ENCODE data around the gene NKX1-1. TPM values are rescaled to one million over a fixed set of nuclear protein-coding genes. Genes with fewer than 3 reads are reported as not detected.
A peak's percentile ranks its signal among the peaks of the same experiment; 100 is the strongest.
"Not testable (repeated sequence)": the region's sequence is repeated elsewhere in the genome, so short reads cannot be mapped to it uniquely, and the experiment has no call there.

The NKX1-1 gene
- total RNA-seq, 2 donors from 2014 or later: not detected

DNA sequence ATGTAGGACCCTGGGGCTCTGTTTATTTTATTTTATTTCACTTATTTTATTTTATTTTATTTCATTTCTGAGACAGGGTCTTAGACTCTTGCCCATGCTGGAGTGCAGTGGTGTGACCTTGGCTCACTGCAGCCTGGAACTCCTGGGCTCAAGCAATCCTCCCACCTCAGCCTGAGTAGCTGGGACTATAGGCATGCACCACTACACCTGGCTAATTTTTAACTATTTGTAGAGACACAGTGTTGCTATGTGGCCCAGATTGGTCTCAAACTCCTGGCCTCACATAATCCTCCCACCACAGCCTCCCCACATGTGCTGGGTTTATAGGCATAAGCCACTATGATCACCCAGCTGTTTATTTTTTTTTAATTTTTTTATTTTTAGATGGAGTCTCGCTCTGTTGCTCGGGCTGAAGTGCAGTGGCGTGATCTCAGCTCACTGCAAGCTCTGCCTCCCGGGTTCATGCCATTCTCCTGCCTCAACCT, 37.5 kb upstream of the NKX1-1 start:
- H3K9me3 Mint-ChIP-seq; DNase-seq (ENCODE audit: low spot score); H3K4me3 Mint-ChIP-seq; ATAC-seq; H3K36me3 Mint-ChIP-seq; H3K4me1 Mint-ChIP-seq (ENCODE audit: low read depth in 2 of 2); H3K27ac Mint-ChIP-seq: not testable (repeated sequence)
- H3K27me3 Mint-ChIP-seq: peaks cover 6 to 18% of the 10 kb centered on the region in 2 donors

DNA sequence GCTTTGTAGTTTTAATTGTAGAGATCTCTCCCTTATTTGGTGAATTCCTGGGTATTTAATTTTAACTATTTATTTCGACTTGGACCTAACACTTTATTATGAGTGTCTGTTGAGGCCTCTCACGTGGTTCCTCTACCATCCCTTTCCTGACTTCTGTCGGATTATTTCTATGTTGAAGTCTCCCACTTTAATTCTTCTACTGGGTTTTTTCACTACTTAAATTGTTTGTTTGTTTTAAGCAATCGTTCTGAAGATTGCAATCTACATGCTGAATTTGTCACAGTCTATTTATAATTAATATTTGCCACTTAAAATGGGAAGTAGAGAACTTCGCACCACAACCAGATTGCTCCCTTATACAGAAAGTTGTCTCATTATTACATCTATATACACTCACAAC, 20.8 kb upstream of the NKX1-1 start:
- H3K27ac Mint-ChIP-seq: no peak overlapping the region
- no peaks in the 10 kb centered on the region for H3K4me1 Mint-ChIP-seq (ENCODE audit: low read depth in 2 of 2)
- no peak overlapping the region for H3K4me3 Mint-ChIP-seq
- H3K9me3 Mint-ChIP-seq: no peaks in the 10 kb centered on the region
- DNase-seq (ENCODE audit: low spot score): no peak
- peaks cover 27 to 31% of the 10 kb centered on the region in 2 donors for H3K27me3 Mint-ChIP-seq
- no peak for ATAC-seq
- H3K36me3 Mint-ChIP-seq: no peaks in the 10 kb centered on the region

DNA sequence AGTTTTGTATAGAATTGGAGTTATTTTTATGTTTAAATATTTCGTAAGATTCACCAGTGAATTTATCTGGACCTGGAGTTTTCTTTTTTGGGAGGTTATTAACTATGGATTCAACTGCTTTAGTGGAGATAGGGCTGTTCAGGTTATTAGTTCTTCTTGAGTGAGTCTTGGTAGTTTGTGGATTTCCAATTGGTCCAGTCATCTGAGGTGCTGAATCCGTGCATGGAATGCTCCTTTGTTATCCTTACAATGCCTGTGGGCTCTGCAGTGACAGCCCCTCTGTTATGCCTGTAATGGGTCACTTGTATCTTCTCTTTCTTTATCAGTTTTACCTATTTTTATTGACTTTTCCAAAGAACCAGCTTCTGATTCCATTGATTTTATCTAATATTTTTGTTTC, 15.4 kb upstream of the NKX1-1 start:
- peaks cover 27 to 40% of the 10 kb centered on the region in 2 donors for H3K27me3 Mint-ChIP-seq
- no peaks in the 10 kb centered on the region for H3K36me3 Mint-ChIP-seq
- no peak overlapping the region for H3K27ac Mint-ChIP-seq
- DNase-seq (ENCODE audit: low spot score) (no peak), ATAC-seq (no peak)
- H3K4me1 Mint-ChIP-seq (ENCODE audit: low read depth in 2 of 2): no peaks in the 10 kb centered on the region
- no peaks in the 10 kb centered on the region for H3K9me3 Mint-ChIP-seq
- H3K4me3 Mint-ChIP-seq: no peak overlapping the region

DNA sequence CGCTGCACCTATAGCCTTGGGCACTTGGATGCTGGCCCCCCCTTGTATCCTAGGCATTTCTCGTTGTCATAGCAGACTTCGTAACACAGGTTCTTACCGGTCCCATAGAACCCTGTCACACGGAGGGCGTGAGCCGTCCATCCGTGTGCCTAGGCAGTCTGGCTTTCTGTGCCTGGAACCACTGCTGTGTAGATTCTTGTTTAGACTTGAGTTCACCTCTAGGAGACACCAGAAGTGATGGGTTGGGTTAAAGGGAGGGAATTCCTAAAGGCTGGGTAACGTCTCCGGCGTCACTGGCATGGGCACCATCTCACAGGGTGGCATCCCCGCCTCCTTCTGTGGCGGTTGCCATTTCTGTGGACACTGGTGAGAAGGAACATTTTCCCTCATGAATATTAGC, 13.5 kb upstream of the NKX1-1 start:
- DNase-seq (ENCODE audit: low spot score): no peak
- H3K9me3 Mint-ChIP-seq: no peaks in the 10 kb centered on the region
- no peaks in the 10 kb centered on the region for H3K36me3 Mint-ChIP-seq
- no peak for ATAC-seq
- H3K4me1 Mint-ChIP-seq (ENCODE audit: low read depth in 2 of 2): no peaks in the 10 kb centered on the region
- peaks cover 32 to 35% of the 10 kb centered on the region in 2 donors for H3K27me3 Mint-ChIP-seq
- no peak overlapping the region for H3K27ac Mint-ChIP-seq
- no peak overlapping the region for H3K4me3 Mint-ChIP-seq

DNA sequence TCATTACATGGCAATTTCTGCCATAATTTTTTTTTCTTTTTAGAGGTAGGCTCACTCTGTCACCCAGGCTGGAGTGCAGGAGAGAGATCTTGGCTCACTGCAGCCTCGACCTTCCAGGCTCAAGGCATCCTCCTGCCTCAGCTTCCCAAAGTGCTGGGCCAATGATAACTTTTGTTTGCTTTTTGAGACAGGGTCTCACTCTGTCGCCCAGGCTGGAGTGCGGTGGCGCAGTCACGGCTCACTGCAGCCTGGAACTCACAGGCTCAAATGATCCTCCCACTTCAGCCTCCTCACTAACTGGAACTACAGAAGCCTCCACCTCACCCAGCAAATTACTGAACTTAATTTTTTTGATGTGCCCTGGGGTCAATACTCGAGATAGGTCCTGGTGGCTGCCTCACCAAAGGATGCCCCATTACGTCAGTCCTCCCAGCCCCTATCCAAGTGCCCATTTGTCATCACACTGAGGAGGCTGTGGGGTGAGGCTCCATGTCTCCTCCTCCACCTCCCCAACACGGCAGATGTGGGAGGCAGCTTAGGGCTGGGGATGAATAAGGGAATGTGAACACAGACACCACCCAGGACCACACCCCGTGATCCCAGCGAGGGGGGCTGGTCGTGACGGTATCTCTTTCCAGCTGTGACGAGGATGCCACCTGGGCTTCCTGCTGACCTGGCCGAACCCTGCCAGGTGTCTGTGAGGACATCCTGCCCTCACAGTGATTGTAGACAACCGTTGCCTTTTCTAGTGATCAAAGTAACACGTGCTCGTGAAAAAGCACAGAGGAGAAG, 12.4 kb upstream of the NKX1-1 start:
- peak; percentile 49 for DNase-seq (ENCODE audit: low spot score)

DNA sequence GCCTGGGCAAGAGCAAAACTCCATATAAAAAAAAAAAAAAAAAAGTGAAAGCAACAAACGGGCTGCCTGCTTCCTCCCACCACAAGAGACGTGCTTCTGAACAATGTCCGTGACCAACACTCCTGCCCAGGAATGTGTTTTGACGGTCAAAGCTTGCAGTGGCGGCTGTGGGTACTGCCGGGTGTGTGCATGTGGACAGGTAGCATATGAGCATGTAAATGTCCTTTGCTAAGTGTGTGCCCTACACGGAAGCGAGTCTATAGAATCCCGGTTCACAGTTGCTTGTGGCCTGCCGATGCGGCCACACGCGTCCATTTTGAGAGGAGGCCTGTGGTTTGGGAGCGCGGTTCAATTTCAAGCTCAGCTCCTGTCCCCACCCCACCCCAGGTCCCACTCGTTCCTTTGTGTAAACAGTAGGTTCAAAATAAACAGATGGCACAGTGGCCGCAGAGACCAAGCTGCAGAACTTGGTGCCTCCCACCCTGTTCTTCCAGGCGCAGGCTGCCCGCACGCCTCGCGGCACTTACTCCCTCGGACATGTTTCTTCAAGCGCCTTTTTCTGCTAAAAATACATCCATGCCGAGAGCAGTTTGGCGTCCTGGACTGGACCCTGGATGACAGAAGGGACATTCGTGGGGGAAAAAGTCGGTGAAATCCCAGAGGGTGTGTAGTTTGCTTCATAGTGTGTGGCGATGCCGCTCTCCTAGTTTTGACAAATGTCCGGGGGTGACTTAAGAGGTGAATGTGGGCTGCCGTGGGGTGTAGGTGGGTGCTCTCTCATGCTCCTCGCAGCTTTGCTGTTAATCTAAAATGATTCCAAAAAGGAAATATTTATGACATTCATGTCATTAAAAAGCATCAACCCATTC, 11.5 kb upstream of the NKX1-1 start:
- Mint-ChIP-seq H3K9me3 (no peaks in the 10 kb centered on the region), H3K27me3 (peaks cover 24 to 28% of the 10 kb centered on the region in 2 donors), H3K36me3 (no peaks in the 10 kb centered on the region), H3K27ac (no peak overlapping the region), H3K4me1 (ENCODE audit: low read depth in 2 of 2) (no peaks in the 10 kb centered on the region), H3K4me3 (no peak overlapping the region)
- peak; percentile 60 for DNase-seq (ENCODE audit: low spot score)
- no peak for ATAC-seq

More for the DNA sequence above, 12.4 kb upstream of the NKX1-1 start:
- Mint-ChIP-seq H3K27me3 (peaks cover 24 to 33% of the 10 kb centered on the region in 2 donors), H3K9me3 (no peaks in the 10 kb centered on the region), H3K4me1 (ENCODE audit: low read depth in 2 of 2) (no peaks in the 10 kb centered on the region), H3K36me3 (no peaks in the 10 kb centered on the region), H3K4me3 (no peak overlapping the region), H3K27ac (no peak overlapping the region)
- ATAC-seq: no peak

DNA sequence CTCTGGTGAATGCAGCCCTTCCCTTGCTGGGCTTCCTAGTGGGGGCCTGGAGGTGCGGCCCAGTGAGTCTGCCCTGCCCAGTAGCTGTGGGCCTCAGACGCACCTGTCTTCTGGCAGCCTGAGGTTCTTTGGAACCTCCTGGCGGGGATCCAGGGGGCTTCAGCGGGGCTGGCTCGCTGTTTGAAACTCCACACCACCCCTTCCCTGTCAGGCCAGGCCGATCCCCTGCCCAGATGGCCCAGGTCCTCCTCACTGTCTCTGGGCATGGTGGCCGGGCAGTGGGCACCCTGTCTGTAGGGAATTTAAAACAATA, 10.7 kb upstream of the NKX1-1 start:
- Mint-ChIP-seq H3K36me3 (no peaks in the 10 kb centered on the region), H3K27me3 (peaks cover 21 to 22% of the 10 kb centered on the region in 2 donors), H3K4me1 (ENCODE audit: low read depth in 2 of 2) (no peaks in the 10 kb centered on the region), H3K9me3 (no peaks in the 10 kb centered on the region), H3K27ac (no peak overlapping the region), H3K4me3 (no peak overlapping the region)
- ATAC-seq: peak in 1 of 2 donors; percentile 37
- no peak for DNase-seq (ENCODE audit: low spot score)

DNA sequence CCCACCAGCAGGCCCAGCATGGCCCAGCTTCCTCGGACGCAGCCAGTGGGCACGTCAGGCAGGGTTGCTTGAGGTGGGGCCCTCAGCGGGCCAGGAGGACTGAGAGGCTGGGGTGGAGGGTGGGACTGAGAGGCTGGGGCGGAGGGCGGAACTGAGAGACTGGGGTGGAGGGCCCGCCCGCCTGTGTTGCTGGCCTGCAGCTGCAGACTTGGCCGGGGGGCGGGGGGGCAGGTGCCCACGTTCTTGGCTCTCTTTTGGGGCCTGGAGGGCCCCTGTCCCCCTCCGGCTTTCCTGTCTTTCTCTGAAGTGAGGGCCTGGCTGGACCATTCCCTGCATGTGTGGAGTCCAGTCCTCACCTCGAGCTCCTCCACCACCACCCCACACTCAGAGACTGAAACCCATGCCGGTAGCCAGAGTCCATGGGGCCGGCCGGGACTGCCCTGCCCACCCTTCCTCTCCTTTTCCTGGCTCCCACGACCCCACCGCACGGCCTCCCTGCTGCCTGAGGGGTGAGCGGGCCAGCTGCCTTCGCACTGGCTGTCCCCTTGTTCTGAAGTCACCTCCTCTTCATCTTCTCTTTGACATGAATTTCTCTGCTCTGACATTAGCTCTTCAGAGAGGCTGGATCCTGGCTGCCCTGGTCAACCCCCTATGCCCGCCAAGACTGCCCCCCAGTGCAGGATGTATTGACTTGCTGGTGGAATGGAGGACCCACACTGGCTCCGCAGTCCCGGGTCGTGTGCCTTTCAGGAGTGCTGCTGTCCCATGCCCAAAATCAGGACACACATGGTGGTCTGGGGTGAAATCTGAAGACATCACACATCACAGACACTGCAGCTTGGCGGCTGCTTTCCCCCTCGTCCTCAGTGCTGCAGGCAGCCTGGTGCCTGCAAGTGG, 10.1 kb upstream of the NKX1-1 start:
- H3K4me3 Mint-ChIP-seq: no peak overlapping the region
- no peaks in the 10 kb centered on the region for H3K9me3 Mint-ChIP-seq
- DNase-seq (ENCODE audit: low spot score) (peak; percentile 55), ATAC-seq (peak in 1 of 2 donors; percentile 26)
- H3K27ac Mint-ChIP-seq: no peak overlapping the region
- H3K4me1 Mint-ChIP-seq (ENCODE audit: low read depth in 2 of 2): no peaks in the 10 kb centered on the region
- no peaks in the 10 kb centered on the region for H3K36me3 Mint-ChIP-seq
- peaks cover 25 to 26% of the 10 kb centered on the region in 2 donors for H3K27me3 Mint-ChIP-seq

DNA sequence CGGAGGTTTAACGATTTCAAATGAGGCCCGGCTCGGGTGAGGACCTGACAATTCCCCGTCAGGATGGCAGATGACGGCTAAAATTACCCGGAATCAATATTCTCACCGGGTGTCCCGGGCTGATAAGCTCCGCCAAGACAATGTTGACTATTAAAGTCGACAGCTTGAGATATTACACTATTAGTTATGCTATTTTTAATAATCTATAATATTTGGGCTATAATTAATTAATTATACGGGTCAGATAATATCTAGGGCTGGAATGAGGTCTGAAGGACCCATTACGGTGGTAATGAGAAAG, 9.4 kb upstream of the NKX1-1 start:
- no peak overlapping the region for H3K27ac Mint-ChIP-seq
- DNase-seq (ENCODE audit: low spot score) (no peak), ATAC-seq (no peak)
- no peaks in the 10 kb centered on the region for H3K9me3 Mint-ChIP-seq
- no peaks in the 10 kb centered on the region for H3K36me3 Mint-ChIP-seq
- no peak overlapping the region for H3K4me3 Mint-ChIP-seq
- peaks cover 20 to 21% of the 10 kb centered on the region in 2 donors for H3K27me3 Mint-ChIP-seq
- peaks cover 0 to 2% of the 10 kb centered on the region in 2 donors for H3K4me1 Mint-ChIP-seq (ENCODE audit: low read depth in 2 of 2)

DNA sequence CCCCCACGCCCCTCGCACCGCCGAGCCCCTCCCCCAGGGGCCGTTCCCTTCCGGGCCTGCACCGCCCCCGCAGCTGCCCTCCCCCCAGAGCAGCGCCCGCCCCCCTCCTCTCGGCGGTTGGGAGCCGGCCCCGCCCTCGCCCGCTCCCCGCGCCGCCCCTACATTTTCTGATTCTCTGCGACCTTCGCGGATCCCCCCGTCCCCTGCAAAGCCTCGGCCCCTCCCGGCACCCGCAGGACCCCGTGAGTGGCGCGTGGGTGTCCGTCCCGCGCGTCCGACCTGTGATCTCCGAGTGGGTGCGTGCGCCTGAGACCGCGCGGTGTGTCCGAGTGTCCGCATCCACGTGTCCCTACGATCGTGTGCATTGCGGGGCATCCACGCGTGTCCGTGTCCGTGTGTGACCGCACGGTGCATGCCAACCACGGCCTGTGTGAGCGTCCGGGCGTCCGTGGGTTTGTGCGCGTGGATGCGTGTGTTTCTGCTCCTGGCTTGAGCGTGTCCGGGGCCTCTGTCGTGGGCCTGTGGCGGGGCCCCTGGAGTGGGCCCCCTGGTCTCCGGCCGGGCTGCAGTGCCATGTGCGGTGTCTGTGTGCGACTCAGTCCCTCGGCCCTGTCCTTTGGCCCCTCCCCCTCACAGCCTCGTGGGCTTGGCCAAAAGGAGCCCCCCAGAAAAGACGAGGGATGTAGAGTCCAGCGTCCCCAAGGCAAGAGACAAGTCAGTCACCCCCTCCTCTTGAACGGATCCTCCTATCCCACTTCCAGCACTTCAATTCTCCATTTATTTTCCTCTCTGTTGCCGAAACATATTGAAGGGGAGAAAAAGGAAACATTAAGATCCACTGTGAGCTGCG, 8.8 kb upstream of the NKX1-1 start:
- ATAC-seq (no peak), DNase-seq (ENCODE audit: low spot score) (no peak)
- Mint-ChIP-seq H3K4me1 (ENCODE audit: low read depth in 2 of 2) (peaks cover 0 to 3% of the 10 kb centered on the region in 2 donors), H3K27ac (no peak overlapping the region), H3K9me3 (no peaks in the 10 kb centered on the region), H3K36me3 (no peaks in the 10 kb centered on the region), H3K4me3 (no peak overlapping the region), H3K27me3 (peaks cover 16 to 21% of the 10 kb centered on the region in 2 donors)

DNA sequence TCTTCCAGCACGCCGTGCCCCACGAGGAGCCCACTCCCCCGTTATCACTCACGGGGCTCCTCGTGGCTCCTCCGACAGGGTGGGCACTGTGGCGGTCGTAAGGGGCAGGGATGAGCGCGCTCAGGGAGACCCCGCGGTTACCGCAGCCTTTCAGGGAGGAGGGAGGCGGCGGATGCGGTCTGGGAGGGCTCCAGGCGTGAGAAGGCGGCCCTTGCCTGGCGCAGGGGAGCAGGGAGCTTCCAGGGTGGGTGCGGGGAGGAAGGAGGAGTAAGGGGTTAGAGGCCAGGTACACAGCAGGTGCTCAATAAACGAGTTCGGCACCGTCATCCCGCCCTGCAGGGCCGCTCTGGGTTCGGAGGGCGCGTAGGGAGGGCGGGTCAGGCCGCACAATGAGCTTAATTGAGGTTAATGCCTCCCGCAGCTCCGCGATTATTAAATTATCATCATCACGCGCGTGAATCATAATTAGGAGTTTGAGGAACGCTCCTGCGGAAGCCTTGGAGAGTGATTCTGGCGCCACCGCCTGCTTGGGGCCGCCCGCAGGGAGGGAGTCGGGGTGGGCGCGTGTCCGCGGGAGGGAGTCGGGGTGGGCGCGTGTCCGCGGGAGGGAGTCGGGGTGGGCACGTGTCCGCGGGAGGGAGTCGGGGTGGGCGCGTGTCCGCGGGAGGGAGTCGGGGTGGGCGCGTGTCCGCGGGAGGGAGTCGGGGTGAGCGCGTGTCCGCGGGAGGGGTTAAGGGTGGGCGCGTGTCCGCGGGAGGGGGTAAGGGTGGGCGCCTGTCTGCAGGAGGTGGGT, 7.6 kb upstream of the NKX1-1 start:
- Mint-ChIP-seq H3K36me3 (no peaks in the 10 kb centered on the region), H3K27me3 (peaks cover 26% of the 10 kb centered on the region in 2 donors), H3K9me3 (no peaks in the 10 kb centered on the region), H3K4me3 (no peak overlapping the region), H3K27ac (no peak overlapping the region), H3K4me1 (ENCODE audit: low read depth in 2 of 2) (peaks cover 0 to 3% of the 10 kb centered on the region in 2 donors)
- ATAC-seq: no peak
- no peak for DNase-seq (ENCODE audit: low spot score)

DNA sequence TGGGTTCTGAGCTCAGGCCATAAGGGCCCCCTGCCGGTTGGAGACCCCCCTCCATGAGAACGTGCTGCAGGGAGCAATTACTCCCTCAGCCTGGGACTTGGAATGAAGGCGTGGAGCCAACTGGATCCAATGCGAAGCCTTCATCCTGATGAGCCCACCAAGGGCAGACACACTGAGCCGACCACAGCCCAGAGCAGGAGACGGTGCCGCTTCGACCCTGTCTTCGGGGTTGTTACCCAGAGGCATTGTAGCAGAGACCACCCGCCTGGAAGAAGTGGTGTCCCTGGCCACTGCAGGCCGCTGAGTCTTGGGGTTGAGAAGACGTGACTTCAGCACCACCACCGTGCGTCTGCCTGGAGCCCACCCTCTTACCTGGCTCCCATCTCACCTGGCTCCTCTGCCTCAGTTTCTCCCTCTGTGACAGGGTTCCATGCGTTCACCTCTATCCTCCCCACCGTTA, 7.0 kb upstream of the NKX1-1 start:
- Mint-ChIP-seq H3K27ac (no peak overlapping the region), H3K4me3 (no peak overlapping the region), H3K27me3 (peaks cover 31 to 33% of the 10 kb centered on the region in 2 donors), H3K4me1 (ENCODE audit: low read depth in 2 of 2) (peaks cover 0 to 3% of the 10 kb centered on the region in 2 donors), H3K36me3 (no peaks in the 10 kb centered on the region), H3K9me3 (no peaks in the 10 kb centered on the region)
- no peak for DNase-seq (ENCODE audit: low spot score)
- no peak for ATAC-seq
